ENCODE results near the gene TBC1D2. TPM values are rescaled to one million over a fixed set of nuclear protein-coding genes. Genes with fewer than 3 reads are reported as not detected.

The TBC1D2 gene
- polyA plus RNA-seq, 4 donors: 3.1 to 4.9 (median 3.6) TPM

Other genes with a start within 250 kb of the TBC1D2 start
- gene NANS, start 198.9 kb downstream of the TBC1D2 start, polyA plus RNA-seq (ENCODE audit: insufficient read length in 4 of 4): 10 to 100 TPM; 38.2 to 43.9 (median 41.0) TPM
- 1 to 10 TPM; 4.5 to 7.3 (median 5.8) TPM for gene TRIM14, start 136.4 kb downstream of the TBC1D2 start, polyA plus RNA-seq (ENCODE audit: insufficient read length in 4 of 4)
- 1 to 10 TPM; 2.1 to 2.8 (median 2.1) TPM for gene CORO2A, start 63.0 kb downstream of the TBC1D2 start, polyA plus RNA-seq (ENCODE audit: insufficient read length in 4 of 4)